SIG-M5 (cell line): ENCODE measurements around the gene PTPMT1.
"Not testable (repeated sequence)": the region's sequence is repeated elsewhere in the genome, so short reads cannot be mapped to it uniquely, and the experiment has no call there.

ENCODE experiments used
- DNase-seq: peaks from one replicate; lab custom pipeline; 2025; lab: John Stamatoyannopoulos, UW

PTPMT1 gene

GRCh38 chr11:47565340-47566148, at the start of gene PTPMT1:
PTPMT1 (plus strand) TSS chr11:47565599; CDS start chr11:47565623, 24 bp downstream.
- DNase-seq, result no peak

- DNase-seq, result no peak
Measured at GRCh38 chr11:47516155-47516554, 49.2 kb upstream of the PTPMT1 start.

- DNase-seq, result no peak
Measured at GRCh38 chr11:47516984-47517853, 48.2 kb upstream of the PTPMT1 start.

- DNase-seq, result no peak
Measured at GRCh38 chr11:47518212-47518964, 47.0 kb upstream of the PTPMT1 start.

- no peak for DNase-seq
Measured at GRCh38 chr11:47523490-47524225, 41.7 kb upstream of the PTPMT1 start.

GRCh38 chr11:47524291-47524874, 41.0 kb upstream of the PTPMT1 start:
- no peak for DNase-seq

- DNase-seq, result not testable (repeated sequence)
Measured at GRCh38 chr11:47526032-47526431, 39.4 kb upstream of the PTPMT1 start.

- DNase-seq, result no peak
Measured at GRCh38 chr11:47527186-47527585, 38.2 kb upstream of the PTPMT1 start.

GRCh38 chr11:47529951-47530350, 35.4 kb upstream of the PTPMT1 start:
- no peak for DNase-seq

- not testable (repeated sequence) for DNase-seq
Measured at GRCh38 chr11:47530721-47531120, 34.7 kb upstream of the PTPMT1 start.

- DNase-seq, result no peak
Measured at GRCh38 chr11:47531666-47532065, 33.7 kb upstream of the PTPMT1 start.

GRCh38 chr11:47532597-47533213, 32.7 kb upstream of the PTPMT1 start:
- DNase-seq, result no peak

GRCh38 chr11:47533690-47534151, 31.7 kb upstream of the PTPMT1 start:
- DNase-seq, result no peak

- no peak for DNase-seq
Measured at GRCh38 chr11:47534704-47535251, 30.6 kb upstream of the PTPMT1 start.

- DNase-seq, result no peak
Measured at GRCh38 chr11:47536915-47537314, 28.5 kb upstream of the PTPMT1 start.

GRCh38 chr11:47538741-47539565, 26.4 kb upstream of the PTPMT1 start:
- no peak for DNase-seq

GRCh38 chr11:47539681-47540039, 25.7 kb upstream of the PTPMT1 start:
- no peak for DNase-seq

- no peak for DNase-seq
Measured at GRCh38 chr11:47541070-47541469, 24.3 kb upstream of the PTPMT1 start.

- no peak for DNase-seq
Measured at GRCh38 chr11:47545298-47545697, 20.1 kb upstream of the PTPMT1 start.
